ENCODE data around the gene HTT-AS. TPM values are rescaled to one million over a fixed set of nuclear protein-coding genes. Genes with fewer than 3 reads are reported as not detected.

HTT-AS gene
- total and polyA plus RNA-seq, 2 of the 13 experiments (the other 11 are each of a cell fraction or from before 2014, with no cell fraction given): not detected

DNA sequence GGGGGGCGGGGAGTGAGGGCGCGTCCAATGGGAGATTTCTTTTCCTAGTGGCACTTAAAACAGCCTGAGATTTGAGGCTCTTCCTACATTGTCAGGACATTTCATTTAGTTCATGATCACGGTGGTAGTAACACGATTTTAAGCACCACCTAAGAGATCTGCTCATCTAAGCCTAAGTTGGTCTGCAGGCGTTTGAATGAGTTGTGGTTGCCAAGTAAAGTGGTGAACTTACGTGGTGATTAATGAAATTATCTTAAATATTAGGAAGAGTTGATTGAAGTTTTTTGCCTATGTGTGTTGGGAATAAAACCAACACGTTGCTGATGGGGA is 1.3 kb upstream of the HTT-AS start:
- H3K4me3 ChIP-seq (replicated peaks in 1 of 3; ENCODE audit: insufficient read depth in 1 of 3, low read depth in 2 of 3, low read length in 3 of 3): peak overlapping the region; percentile 90 to 98 (median 97)
- CTCF ChIA-PET (ENCODE audit: low intra/inter-chr PET ratio, low total read pairs): no interaction called here
- POLR2A ChIA-PET: interaction anchor here (0.7 kb wide), 1 partner anchor 707 kb away, joined by 3 read pairs; no protein-coding TSS in a partner anchor
- no peaks in the 10 kb centered on the region; a peak in 1 of 5 replicates for H3K27me3 ChIP-seq (ENCODE audit: control insufficient read depth in 1 of 2, insufficient read depth in 2 of 2, low read length in 2 of 2)
- peak overlapping the region; percentile 88 for H3K27ac ChIP-seq (ENCODE audit: extremely low read length, insufficient read depth, low read length)
- DNase-seq (ENCODE audit: low spot score) (no peak), FAIRE-seq (no peak), ATAC-seq (no peak)
- H4K20me1 ChIP-seq (ENCODE audit: insufficient read depth, low read length): peaks cover 10% of the 10 kb centered on the region
- H3K79me2 ChIP-seq (ENCODE audit: insufficient read depth, low read length): peaks cover 50% of the 10 kb centered on the region
- no peaks in the 10 kb centered on the region for H3K9me3 ChIP-seq (ENCODE audit: low read length)
- peaks cover 0 to 3% of the 10 kb centered on the region in 2 experiments; a peak in 1 of 5 replicates for H3K36me3 ChIP-seq (replicated peaks in 1 of 2; ENCODE audit: control insufficient read depth in 1 of 2, insufficient read depth in 2 of 2, low read length in 2 of 2)
- peaks cover 60% of the 10 kb centered on the region for H3K4me1 ChIP-seq (ENCODE audit: insufficient read depth, low read length)
- no peak overlapping the region for H2AFZ ChIP-seq (ENCODE audit: low read length)
- H3K9ac ChIP-seq (ENCODE audit: insufficient read depth, low read depth, low read length): peak overlapping the region; percentile 92
- intact Hi-C loops (cut with micrococcal nuclease; ENCODE audit: unreplicated experiment): no loop called here
- TF ChIP-seq GLI4 (CRISPR knock-in tag; IDR thresholded peaks at IDR 0.05; ENCODE audit: borderline replicate concordance) (no peak), ZNF501 (CRISPR knock-in tag; IDR thresholded peaks at IDR 0.05) (no peak)
- WGBS (ENCODE audit: low lambda C conversion rate): under 1% methylated on average over 8 of the region's 8 CpGs
- peak overlapping the region; percentile 91 for H3K4me2 ChIP-seq (ENCODE audit: low read depth, low read length)
- in situ Hi-C loops (cut with HindIII; ENCODE audit: extremely low pct_ligation_motif_present, low pct_unique_long_range_greater_than_20kb): no loop called here
- no TSS peak for BruUV-seq (replicated peaks)

- H3K4me2 ChIP-seq (ENCODE audit: low read depth, low read length): peak overlapping the region; percentile 91
- peaks cover 61% of the 10 kb centered on the region for H3K4me1 ChIP-seq (ENCODE audit: insufficient read depth, low read length)
- WGBS (ENCODE audit: low lambda C conversion rate): under 1% methylated on average over 19 of the region's 60 CpGs
- CTCF ChIA-PET (ENCODE audit: low intra/inter-chr PET ratio, low total read pairs): no interaction called here
- H3K4me3 ChIP-seq (replicated peaks in 1 of 3; ENCODE audit: insufficient read depth in 1 of 3, low read depth in 2 of 3, low read length in 3 of 3): peak overlapping the region; percentile 90 to 98 (median 97)
- in situ Hi-C loops (cut with HindIII; ENCODE audit: extremely low pct_ligation_motif_present, low pct_unique_long_range_greater_than_20kb) (no loop called here), intact Hi-C loops (cut with micrococcal nuclease; ENCODE audit: unreplicated experiment) (no loop called here)
- no peaks in the 10 kb centered on the region; a peak in 1 of 5 replicates for H3K27me3 ChIP-seq (ENCODE audit: control insufficient read depth in 1 of 2, insufficient read depth in 2 of 2, low read length in 2 of 2)
- no peak overlapping the region for H2AFZ ChIP-seq (ENCODE audit: low read length)
- FAIRE-seq: no peak
- H3K9me3 ChIP-seq (ENCODE audit: low read length): no peaks in the 10 kb centered on the region
- DNase-seq (ENCODE audit: low spot score): peak; percentile 65
- H4K20me1 ChIP-seq (ENCODE audit: insufficient read depth, low read length): peaks cover 10% of the 10 kb centered on the region
- POLR2A ChIA-PET: interaction anchor here (0.7 kb wide), 1 partner anchor 707 kb away, joined by 3 read pairs; no protein-coding TSS in a partner anchor
- peak overlapping the region; percentile 92 for H3K9ac ChIP-seq (ENCODE audit: insufficient read depth, low read depth, low read length)
- ATAC-seq: peak; percentile 45
- H3K36me3 ChIP-seq (replicated peaks in 1 of 2; ENCODE audit: control insufficient read depth in 1 of 2, insufficient read depth in 2 of 2, low read length in 2 of 2): peaks cover 0 to 3% of the 10 kb centered on the region in 2 experiments; a peak in 1 of 5 replicates
- H3K27ac ChIP-seq (ENCODE audit: extremely low read length, insufficient read depth, low read length): peak overlapping the region; percentile 88
- TSS peak; percentile 96 for BruUV-seq (replicated peaks)
- H3K79me2 ChIP-seq (ENCODE audit: insufficient read depth, low read length): peaks cover 45% of the 10 kb centered on the region
- TF ChIP-seq, protein P1, sequence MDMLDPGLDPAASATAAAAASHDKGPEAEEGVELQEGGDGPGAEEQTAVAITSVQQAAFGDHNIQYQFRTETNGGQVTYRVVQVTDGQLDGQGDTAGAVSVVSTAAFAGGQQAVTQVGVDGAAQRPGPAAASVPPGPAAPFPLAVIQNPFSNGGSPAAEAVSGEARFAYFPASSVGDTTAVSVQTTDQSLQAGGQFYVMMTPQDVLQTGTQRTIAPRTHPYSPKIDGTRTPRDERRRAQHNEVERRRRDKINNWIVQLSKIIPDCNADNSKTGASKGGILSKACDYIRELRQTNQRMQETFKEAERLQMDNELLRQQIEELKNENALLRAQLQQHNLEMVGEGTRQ (IDR thresholded peaks at IDR 0.05; ENCODE audit: low read depth, low read length): no peak
- TF ChIP-seq, protein P1 (CRISPR knock-in tag; IDR thresholded peaks at IDR 0.05; ENCODE audit: borderline replicate concordance): no peak
- TF ChIP-seq NONO (IDR thresholded peaks at IDR 0.05): no peak
- TF ChIP-seq NONO (CRISPR knock-in tag; conservative IDR thresholded peaks at IDR 0.05): no peak
- peak; percentile 52 for TF ChIP-seq AGO2 (optimal IDR thresholded peaks at IDR 0.05; ENCODE audit: low read depth, low read length)
- TF ChIP-seq DR1 (CRISPR knock-in tag; IDR thresholded peaks at IDR 0.05): peak; percentile 38; the same call in 1 of the 2 replicates
- TF ChIP-seq ASH2L (IDR thresholded peaks at IDR 0.05; ENCODE audit: insufficient read length, low read depth, low read length): peak; percentile 45
- TF ChIP-seq CCDC6 (CRISPR knock-in tag; IDR thresholded peaks at IDR 0.05): no peak
- TF ChIP-seq ARID2 (CRISPR knock-in tag; IDR thresholded peaks at IDR 0.05; ENCODE audit: borderline replicate concordance): no peak
- TF ChIP-seq MEIS1 (CRISPR knock-in tag; IDR thresholded peaks at IDR 0.05; ENCODE audit: borderline replicate concordance): peak; percentile 63; the same call in 1 of the 2 replicates
Observed at GRCh38 chr4:3074846-3075651, 711 bp upstream of the HTT-AS start.
